SKM-1 (cell line): Measurements from ENCODE around the gene CALY.

Experiments used
- DNase-seq: peaks from one replicate; lab custom pipeline; 2025; ENCODE audit not compliant: unreplicated experiment; lab: John Stamatoyannopoulos, UW

The CALY gene

DNA sequence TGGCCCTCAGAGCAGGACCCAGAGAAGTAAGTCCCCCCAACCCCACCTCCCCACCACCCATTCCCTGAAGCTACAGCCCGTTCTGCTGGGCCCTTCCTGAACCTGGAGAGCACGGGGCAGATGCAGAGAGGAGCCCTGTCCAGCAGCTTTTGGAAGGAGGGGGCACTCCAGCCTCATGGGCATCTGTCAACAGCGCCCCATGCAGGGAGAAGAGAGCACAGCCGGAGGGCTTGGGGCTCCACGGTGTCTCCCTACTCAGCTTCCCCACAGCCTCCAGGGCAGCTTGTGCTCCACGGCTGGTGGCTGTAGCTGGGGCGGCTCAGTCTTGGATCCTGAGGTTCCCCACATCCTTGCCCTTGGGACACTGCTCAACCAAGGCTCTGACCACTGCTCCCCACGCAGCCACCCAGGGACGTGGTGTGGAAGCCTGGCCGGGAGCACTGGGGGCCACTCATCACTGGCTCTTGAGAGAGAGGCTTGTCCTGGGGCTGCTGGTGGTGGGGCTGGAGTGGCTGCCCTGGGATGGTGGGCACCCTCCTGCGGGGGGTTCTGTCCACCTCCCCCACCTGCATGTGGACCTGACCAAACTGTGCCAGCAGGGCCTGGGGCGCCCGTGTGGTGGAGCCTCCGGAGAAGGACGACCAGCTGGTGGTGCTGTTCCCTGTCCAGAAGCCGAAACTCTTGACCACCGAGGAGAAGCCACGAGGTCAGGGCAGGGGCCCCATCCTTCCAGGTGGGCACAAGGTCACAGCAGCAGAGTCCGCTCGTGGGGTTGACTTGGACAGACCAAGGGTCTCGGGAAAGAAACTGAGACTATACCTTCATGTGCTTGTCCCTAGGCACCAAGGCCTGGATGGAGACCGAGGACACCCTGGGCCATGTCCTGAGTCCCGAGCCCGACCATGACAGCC is 15.0 kb upstream of the CALY start:
- no peak for DNase-seq

DNA sequence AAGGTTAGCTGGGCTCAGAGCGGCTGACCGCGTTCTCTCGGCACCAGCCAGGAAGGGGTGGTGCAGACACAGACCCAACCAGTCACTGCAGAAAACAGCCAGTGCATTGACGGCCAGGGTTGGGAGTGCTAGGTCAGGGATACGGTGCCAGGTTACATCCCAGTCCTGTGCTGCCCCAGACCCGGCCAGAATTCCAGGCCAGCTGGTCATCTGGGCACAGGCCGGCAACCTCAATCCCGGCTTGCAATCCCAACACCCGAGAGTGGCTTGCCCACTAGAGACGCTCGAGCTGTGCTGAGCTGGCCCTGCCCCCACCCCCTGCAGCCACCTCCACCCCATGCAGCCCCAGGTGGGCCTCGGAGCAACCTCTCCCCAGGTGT is 14.2 kb upstream of the CALY start:
- no peak for DNase-seq

DNA sequence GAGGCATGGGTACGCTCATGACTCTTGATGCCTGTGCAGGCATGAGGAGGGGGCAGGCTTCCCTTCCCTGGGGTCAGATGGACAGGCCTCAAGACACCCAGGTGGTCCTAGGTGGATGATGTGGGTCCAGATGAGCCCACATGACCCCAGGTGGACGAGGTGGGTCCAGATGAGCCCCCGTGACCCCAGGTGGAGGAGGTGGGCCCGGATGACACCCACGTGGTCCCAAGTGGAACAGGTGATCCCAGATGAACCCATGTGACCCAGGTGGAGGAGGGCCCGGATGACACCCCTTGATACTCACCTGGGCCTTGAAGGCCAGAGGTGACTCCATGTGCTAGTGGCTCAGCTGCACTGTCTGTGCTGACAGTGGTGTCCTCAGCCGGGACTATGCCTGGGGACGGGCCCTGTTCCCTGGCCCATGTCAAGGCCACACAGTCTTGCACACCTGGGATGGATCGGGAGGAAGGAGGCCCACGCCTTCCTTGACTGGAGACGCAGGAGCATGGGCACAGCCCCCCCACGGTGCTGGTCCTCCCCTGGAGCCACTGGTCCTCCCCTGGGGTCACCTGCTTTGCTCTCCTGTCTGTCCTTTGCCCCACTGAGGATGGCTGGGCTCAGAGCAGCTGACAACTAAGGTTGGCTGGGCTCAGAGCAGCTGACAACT is 13.7 kb upstream of the CALY start:
- no peak for DNase-seq

DNA sequence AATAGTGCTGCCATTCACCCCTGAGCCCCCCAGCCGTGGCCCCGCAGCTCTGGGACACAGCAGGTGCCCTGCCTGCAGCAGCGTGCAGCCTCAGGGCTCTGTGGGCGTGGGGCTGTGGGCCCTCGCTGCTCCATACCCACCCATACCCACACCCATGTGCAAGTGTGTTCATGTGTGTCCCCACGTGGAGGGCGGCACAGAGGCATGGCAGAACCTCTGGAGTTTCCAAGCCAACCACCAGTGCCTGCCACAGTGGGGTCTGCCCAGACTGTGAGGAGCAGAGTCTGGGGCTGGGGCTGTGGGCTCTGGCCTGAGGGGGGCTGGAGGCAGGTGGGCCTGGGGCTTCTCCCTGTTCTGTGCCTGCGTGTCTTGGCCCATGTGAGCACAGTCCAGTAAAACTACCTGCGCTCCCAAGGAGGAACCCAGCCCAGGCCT is 12.9 kb upstream of the CALY start:
- no peak for DNase-seq

DNA sequence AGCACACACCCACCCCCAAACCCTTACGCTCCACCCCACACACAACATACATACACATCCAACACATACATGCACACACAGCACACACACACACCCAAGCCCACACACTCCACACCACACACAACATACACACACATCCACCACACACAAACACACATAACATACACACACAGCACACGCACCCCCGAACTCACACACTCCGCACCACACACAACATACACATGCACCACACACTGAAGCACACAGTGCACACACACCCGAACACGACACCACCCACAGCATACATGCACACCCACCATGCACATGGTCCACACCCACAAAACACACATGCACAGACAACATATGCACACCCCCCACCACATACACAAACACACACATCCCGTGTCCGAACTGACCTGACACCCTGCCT is 12.5 kb upstream of the CALY start:
- no peak for DNase-seq

DNA sequence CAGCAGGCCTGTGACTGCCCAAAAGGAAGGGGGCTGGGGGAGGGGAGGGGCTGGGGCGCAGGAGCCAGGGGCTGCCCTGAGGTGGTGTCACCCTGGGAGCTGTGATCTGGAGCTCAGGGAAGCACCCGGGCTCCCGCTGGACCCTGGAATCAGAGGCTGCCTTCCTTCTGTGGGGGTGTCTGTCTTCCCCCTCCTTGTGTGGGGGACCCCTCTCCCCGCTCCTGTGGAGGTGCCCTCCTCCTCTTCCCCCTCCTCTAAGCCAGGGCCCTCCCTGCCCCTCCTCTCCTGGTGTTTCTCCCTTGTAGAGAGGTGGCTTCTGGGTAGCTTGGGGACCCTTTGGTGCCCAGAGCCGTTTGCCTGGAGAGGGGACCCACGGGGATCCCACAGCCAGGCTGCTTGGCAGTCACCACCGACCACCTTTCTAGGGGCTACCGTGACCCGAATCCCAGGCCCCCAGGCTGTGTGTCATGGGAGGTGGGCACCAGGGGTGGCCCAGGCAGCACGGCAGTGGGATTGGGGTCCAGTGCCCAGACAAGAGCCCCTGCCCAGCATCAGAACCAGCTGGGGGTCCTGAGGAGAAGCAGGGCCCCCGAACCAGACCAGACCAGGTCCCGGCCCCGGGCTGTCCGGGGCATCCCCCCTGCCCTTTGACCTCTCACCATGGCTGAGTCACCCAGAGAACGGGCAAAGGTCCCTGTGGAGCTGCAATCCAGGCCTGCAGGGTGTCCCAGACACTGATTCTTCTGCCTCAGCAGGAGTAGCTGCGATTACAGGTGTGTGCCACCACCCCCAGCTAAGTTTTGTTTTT is 11.2 kb upstream of the CALY start:
- DNase-seq, result no peak

DNA sequence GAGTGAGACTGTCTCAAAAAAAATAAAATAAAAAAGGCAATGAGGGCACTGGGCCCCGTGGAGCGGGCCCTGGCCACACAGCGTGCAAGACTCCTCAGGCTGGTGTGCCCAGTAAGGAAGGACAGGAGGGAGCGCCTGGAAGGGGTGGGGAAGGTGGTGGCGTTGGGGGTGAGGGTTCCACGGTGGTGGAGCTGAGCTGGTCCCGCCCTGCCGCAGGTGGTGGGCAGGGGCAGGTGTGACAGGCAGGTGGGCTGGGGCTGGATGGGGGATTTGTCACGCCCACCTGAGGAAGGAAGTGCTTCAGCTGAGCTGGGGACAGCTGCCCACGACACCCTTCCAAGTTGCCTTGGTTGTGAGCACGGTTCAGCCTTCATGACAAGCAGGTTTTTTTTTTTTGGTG is 9.7 kb upstream of the CALY start:
- no peak for DNase-seq

DNA sequence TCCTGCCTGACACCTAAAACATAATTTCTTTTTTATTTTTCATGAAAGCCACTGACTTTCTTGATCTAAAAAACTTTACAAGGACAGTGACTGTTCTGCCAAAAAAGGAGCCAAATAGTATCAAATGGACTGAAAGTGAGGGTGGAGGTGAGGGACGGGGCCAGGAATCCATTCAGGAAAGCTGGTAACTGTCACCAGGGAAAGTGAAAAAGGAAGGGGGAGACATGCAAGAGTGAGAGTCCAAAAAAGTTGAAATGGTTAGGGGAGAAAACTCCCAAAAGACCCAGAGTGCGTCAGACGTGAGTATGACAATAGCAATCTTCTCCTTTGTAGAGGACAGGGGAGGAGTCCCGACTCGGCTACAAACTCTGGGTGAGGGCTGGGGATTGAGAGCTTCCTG is 7.5 kb upstream of the CALY start:
- no peak for DNase-seq

DNA sequence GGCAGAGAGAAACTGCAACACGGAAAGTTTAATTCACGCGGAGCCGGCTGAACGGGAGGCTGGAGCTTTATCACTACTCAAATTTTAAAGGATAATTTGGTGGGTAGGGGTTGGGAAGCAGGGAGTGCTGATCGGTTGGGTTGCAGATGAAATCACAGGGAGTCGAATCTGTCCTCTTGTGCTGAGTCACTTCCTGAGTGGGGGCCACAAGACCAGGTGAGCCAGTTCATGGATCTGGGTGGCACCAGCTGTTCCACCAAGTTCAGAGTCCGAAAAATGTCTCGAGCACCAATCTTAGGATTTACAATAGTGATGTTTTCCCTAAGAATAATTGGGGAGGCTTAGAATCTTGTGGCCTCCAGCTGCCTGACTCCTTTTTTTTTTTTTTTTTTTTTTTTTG is 6.9 kb upstream of the CALY start:
- DNase-seq, result no peak

DNA sequence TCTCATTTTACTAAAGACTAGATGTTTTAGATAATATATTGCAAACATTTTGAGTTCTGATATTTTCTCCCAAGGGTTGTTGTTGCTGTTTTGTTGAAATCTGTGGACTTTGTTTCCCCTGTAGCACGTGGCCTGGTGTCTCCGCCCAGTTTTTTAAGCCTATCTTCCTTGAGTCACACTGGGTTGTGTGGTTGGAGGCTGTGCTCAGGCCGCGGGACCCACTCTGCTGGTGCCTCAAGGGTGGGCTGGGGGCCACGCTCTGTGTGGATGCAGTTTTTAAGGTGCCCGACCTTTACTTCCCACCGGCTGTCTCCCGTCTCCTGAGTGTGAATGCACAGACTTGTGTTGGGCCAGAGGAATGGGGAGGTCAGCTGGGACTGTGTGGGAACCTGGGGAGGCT is 6.2 kb upstream of the CALY start:
- DNase-seq, result no peak

DNA sequence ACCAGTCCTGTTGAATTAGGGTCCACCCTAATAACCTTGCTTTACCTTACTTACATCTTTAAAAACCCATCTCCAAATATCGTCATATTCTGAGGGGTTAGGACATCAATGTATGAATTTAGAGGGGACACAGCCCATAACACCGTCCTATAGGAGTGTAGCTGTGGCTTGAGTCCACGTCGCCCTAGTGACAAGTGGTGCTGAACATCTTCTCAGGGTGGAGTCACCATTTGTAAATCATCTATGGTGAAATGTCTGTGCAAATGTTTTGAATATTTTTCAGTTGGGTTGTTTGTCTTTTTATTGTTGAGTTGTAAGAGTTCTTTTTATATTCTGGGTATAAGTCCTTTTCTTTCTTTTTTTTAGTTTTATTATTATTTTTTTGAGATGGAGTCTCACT is 5.3 kb upstream of the CALY start:
- DNase-seq, result no peak

DNA sequence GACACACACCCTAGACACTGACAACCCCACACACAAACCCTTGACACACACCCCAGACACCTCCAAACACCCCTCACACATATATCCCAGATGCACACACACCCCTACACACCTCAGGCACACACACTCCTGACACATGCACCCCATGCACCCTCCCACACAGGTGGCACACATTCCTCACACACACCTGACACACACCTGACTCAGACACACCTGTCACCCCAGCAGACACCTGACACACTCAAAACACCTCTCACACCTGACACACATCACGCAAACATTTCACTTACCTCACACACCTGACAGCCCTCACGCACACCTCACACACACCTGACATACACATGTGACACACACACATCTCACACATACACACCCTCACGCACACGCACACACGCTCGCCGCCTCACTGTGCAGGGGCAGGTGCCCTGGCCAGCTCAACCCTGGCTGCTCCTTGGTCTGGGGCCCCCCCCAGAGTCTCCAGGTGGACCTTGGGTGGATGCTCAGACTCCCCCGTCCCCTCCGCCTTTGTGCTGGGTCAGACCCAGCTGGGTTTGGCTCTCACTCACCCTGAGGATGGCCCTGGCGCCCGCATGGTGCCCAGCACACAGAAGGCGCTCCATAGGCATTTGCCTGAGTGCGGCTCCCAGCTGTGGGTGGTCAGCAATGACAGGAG is 3.1 kb upstream of the CALY start:
- no peak for DNase-seq

DNA sequence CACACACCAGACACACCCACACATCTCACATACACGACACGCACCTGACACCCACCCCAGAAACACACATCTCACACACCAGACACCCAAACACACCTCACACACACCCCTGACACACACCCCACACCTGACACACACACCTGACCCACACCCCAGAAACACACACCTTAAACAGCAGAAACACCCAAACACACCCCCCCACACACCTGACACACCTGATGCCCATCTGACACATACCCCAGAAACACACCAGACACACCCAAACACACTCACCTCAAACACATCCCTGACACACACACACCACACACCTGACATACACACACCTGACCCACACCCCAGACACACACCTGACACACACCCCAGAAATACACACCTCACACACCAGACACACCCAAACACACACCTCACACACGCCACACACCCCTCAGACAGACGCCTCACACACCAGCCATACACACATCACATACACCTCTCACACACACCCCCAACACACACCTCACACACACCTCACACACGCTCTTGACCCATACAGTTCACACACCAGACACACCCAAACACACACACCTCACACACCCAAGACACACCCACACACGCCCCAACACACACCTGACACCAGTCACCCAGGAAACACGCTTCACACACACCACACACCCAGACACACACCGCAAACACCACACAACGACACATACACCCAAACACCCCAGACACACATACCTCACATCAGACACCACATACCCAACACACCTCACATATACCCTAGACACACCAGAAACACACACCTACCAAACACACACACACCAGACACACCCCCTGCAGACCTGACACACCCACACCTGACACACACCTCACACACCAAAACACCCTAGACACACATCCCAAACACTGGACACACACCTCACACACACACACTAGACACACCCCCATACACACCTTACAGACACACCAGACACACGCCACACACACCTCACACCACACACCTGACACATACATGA is 1.7 kb upstream of the CALY start:
- DNase-seq, result no peak

DNA sequence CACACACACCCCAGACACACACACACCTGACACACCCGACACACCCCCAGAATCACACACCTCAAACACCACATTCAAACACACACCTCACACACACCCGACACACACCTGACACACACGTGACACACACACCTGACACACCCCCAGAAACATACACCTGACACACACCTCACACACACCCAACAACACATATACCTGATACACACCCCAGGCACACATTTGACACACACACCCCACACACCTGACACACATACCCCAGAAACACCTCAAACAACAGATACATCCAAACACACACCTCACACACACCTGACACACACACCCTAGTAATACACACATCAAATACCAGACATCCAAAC is 652 bp upstream of the CALY start:
- DNase-seq, result no peak

DNA sequence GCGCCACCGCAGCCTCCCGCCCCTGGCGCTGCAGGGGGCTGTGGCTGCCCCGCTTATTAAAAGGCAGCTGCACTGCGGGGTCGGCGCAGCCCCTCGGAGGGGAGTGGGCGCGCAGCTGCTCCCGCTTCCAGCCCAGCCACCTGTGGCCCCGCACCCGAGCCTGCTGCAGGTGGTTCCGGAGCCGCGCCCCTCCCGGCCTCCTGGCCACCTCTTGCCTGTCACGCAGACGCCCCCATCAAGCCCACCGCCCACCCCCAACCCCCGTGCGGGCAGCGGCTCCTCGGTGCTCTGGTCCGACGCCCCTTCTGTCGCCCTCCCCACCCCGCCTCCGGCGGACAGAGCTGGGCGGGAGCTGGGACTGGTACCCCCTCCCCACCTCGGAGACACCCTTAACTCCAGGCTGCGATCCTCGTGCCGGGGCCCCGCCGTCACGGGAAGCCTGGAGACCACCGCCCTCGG is 549 bp downstream of the CALY start:
- DNase-seq, result no peak

DNA sequence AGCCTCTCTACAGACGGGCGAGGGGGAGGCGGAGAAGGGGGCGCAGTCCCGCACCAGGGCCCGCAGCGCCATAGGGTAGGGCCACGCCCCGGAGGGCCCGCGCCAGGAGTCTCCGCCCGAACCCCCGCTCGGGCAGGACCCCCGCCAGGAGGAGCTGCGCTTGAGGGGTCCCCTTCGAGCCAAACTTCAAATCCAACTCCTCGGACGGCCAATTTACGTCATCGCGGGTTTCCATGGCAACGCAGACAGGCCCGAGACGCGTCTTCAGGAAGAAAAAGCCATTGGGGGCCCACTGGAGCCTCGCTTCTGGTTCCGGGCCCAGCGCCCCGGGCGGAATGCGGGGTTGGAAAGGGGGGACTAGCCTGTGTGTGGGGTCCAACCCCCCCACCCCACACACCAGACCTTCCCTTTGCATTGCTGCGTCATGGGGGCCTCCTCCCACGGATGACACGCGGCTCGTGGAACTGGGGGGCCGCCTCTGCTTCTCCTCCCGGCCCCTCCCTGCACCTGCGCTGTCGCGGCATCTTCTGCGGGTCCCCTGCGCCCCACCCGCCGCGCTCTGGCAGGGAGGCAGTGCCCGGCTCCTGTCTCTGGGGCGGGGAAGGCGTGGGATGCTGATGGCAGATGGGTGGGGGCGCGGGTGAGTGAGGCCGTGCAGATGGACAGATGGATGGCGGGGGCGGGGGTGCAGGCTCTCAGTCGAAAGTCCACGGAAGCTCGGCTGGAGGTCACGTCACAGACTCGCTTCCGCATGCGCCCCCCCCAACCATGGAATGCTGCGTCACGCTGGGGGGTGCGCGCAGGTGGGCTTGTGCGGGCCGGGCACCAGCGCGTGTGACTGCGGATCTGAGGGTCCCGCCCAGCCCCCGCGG is 1.2 kb downstream of the CALY start:
- DNase-seq, result no peak

DNA sequence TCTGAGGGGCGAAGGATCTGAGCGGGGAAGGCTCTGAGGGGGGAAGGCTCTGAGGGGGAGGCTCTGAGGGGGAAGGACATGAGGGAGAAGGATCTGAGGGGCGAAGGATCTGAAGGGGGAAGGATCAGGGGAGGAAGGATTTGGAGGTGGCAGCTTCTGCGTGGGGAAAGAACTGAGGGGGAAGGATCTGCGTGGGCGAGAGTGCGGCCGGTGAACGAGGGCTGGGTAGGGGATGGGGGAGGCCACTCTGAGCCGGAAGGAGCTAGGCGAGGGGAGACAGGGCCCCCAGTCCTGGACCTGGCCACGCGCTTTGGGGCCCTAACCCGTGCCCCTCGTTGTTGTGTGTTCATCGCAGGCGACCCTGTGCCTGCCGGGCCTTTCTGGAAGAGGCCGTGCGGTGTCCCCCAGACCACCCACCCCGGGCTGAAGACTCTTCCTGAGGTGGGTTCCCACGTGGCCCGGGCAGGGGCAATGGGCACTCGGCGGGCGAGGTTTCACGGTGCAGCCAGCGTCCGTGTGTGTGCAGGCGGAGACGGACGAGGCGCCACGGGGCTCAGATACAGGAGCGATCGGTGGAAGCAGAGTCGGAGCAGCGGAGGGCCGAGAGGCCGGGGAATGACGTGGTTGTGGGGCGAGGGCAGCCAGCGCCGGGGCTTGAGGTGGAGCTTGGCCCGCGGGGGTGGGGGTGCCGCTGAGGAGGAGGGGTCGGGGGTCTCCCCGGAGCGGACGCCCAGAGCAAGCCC is 2.0 kb downstream of the CALY start:
- DNase-seq, result no peak

DNA sequence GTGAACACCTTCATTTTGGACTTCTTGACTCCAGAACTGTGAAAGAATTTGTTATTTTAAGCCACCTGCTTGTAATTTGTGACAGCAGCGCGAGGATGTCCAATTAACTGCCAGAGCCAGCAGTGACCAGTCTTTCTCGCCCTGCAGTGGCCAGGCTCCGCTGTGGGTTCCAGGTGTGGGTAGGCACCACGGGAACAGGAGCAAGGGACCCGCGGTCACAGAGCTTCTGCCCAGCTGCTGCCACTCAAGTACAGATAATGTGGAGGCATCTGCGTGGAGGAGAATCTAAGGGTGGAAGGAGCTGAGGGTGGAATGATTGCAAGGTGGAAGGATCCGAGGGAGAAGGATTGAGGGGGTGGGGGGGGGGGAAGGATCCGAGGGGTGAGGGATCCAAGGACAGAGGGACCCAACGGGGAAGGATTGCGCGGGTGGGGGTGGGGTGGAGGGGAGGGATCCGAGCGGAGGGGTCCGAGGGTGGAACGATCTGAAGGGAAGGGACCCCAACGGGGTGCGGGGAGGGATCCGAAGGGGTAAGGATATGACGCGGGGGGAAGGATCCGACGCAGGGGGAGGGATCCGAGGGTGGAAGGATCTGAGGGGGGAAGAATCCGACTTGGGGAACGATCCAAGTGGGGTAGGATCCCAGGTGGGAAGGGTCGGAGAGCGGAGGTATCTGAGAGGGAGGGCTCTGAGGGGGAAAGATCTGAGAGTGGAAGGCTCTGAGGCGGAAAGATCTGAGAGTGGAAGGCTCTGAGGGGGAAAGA is 3.6 kb downstream of the CALY start:
- no peak for DNase-seq
